ENCODE results near the gene SLC26A3. TPM values are rescaled to one million over a fixed set of nuclear protein-coding genes. Genes with fewer than 3 reads are reported as not detected.

The SLC26A3 gene
- total RNA-seq, 1 donor from 2014 or later, result not detected

DNA sequence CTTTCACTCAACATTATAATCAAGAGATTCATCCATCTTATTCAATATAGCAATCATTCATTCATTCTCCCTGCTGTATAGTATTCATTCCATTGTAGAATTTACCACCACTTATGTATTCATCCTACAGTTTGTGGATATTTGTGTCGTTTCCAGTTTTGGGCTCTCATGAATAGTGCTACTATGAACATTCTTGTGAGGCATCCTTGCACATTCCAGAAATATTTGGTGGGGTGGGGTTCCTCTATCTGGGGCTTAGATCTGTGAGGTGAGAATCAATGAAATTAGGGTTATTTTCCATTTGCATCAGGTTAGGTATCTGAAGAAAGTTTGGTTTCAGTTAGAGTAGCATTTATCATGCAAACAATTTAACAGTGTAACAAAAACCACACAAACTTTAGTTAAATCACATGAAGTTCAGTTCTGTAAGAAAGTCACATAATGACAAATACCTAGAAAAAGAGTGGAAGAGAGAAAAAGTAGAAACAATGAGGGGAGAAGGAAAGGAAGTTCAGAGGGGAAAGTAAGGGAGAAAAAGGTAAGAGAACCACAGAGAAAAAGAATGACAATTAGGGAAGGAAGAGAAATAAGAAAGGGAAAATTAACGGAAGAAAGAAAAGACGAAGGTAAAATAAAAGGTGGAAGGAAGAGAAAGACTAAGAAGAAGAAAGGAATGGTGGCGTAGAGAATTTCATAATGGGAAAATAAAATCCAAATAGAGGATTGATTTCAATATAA, 84.4 kb downstream of the SLC26A3 start:
- H3K4me1 ChIP-seq, result no peaks in the 10 kb centered on the region
- TF ChIP-seq POLR2AphosphoS5 (IDR thresholded peaks at IDR 0.05; ENCODE audit: insufficient read depth in 1 of 2, low read depth in 1 of 2), result no peak
- TF ChIP-seq, protein P1, sequence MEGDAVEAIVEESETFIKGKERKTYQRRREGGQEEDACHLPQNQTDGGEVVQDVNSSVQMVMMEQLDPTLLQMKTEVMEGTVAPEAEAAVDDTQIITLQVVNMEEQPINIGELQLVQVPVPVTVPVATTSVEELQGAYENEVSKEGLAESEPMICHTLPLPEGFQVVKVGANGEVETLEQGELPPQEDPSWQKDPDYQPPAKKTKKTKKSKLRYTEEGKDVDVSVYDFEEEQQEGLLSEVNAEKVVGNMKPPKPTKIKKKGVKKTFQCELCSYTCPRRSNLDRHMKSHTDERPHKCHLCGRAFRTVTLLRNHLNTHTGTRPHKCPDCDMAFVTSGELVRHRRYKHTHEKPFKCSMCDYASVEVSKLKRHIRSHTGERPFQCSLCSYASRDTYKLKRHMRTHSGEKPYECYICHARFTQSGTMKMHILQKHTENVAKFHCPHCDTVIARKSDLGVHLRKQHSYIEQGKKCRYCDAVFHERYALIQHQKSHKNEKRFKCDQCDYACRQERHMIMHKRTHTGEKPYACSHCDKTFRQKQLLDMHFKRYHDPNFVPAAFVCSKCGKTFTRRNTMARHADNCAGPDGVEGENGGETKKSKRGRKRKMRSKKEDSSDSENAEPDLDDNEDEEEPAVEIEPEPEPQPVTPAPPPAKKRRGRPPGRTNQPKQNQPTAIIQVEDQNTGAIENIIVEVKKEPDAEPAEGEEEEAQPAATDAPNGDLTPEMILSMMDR (IDR thresholded peaks at IDR 0.05), result no peak
- TF ChIP-seq POLR2A (IDR thresholded peaks at IDR 0.05), result no peak
- no peaks in the 10 kb centered on the region for H3K9me3 ChIP-seq
- no peak for DNase-seq (ENCODE audit: extremely low spot score in 2 of 2)
- H3K27ac ChIP-seq, result no peak overlapping the region
- no peaks in the 10 kb centered on the region for H3K36me3 ChIP-seq
- intact Hi-C loops (cut with DNase I), result no loop called here
- no peaks in the 10 kb centered on the region for H3K27me3 ChIP-seq
- H3K4me3 ChIP-seq, result no peak overlapping the region

DNA sequence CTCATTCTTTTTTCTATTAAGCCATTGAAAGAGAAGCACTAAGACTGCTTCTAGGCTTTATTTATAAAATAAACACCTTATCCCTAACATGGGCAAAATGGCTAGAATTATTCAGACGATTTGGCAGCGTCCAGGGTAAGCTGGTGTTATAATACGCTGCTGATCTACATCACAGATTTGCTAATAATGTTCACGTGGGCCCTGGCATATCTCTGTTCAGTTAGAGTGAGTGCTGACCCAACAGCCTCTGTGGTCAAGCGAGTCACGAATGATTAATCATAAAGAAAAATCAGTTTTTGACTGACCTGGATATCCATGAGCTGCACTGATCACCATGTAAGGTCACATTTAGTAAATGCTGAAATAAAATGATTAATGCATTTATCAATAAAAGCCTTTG, 87.5 kb downstream of the SLC26A3 start:
- Histone ChIP-seq H3K4me1 (no peaks in the 10 kb centered on the region), H3K27me3 (no peaks in the 10 kb centered on the region), H3K9me3 (no peaks in the 10 kb centered on the region), H3K4me3 (no peak overlapping the region), H3K27ac (no peak overlapping the region), H3K36me3 (no peaks in the 10 kb centered on the region)
- DNase-seq (ENCODE audit: extremely low spot score in 2 of 2), result no peak
- intact Hi-C loops (cut with DNase I), result no loop called here
- TF ChIP-seq POLR2AphosphoS5 (IDR thresholded peaks at IDR 0.05; ENCODE audit: insufficient read depth in 1 of 2, low read depth in 1 of 2) (no peak), POLR2A (IDR thresholded peaks at IDR 0.05) (no peak)
- TF ChIP-seq, protein P1 (IDR thresholded peaks at IDR 0.05), result no peak

Other genes with a start within 250 kb of the SLC26A3 start
- gene COG5, start 239.3 kb downstream of the SLC26A3 start, total RNA-seq, result 55.2 TPM
- gene DUS4L, start 239.3 kb downstream of the SLC26A3 start, total RNA-seq, result 1.5 TPM
- 92.1 TPM for gene BCAP29, start 223.0 kb downstream of the SLC26A3 start, total RNA-seq
- gene SLC26A4, start 142.4 kb downstream of the SLC26A3 start, total RNA-seq, result not detected
- gene CBLL1, start 59.1 kb downstream of the SLC26A3 start, total RNA-seq, result 24.1 TPM
- 67.8 TPM for gene DLD, start 88.0 kb upstream of the SLC26A3 start, total RNA-seq
- 152 TPM for gene LAMB1, start 199.9 kb upstream of the SLC26A3 start, total RNA-seq